NCI-H2171 (cell line): ENCODE data around the gene PAK6.

Experiments
- DNase-seq: peaks from one replicate; lab custom pipeline; 2025; lab: John Stamatoyannopoulos, UW

Gene PAK6

DNA sequence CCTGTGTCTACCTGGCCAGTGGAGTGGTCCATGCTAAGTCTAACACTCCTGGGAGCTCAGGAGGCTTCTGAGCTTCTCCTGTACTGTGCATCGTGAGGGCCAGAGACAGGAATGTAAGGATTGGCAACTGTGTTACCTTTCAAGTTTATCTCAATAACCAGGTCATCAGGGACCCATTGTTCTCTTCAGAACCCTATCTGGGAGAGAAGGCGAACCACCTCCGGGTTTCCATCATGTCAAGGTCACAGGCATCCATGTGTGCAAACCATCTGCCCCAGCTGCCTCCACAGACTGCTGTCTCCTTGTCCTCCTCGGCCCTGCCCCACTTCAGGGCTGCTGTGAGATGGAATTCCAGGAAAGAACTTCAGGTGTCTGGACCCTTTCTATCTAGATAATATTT is 38.1 kb downstream of the PAK6 start:
- no peak for DNase-seq

DNA sequence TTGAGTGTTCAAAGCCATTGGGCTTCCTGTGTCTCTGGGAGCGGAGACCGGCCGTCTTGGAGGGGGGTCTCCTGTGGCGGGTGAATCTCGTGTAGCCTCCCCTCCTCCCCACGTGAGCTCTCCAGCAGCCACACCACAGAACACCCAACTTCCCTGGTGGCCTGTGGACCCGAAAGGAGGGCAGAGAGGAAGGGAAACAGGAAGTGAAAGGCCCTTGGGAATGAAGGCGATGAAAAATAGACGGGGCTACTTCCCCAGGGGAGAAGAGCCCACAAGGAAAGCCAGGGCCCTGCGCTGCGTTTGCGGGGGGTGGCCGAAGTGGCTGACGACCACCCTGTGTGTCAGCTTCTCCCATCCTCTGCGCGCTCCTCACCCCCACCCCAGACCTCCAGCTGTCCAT is 38.6 kb downstream of the PAK6 start:
- DNase-seq, result no peak

GRCh38 chr15:40278026-40278425 is 39.2 kb downstream of the PAK6 start:
- DNase-seq, result no peak

- peak; percentile 26 for DNase-seq
Measured at GRCh38 chr15:40279437-40280141, 40.7 kb downstream of the PAK6 start.

- DNase-seq, result no peak
Measured at GRCh38 chr15:40280260-40281056, 41.6 kb downstream of the PAK6 start.

- DNase-seq, result no peak
Measured at GRCh38 chr15:40281057-40281800, 42.4 kb downstream of the PAK6 start.

- DNase-seq, result no peak
Measured at GRCh38 chr15:40281801-40282146, 42.9 kb downstream of the PAK6 start.

DNA sequence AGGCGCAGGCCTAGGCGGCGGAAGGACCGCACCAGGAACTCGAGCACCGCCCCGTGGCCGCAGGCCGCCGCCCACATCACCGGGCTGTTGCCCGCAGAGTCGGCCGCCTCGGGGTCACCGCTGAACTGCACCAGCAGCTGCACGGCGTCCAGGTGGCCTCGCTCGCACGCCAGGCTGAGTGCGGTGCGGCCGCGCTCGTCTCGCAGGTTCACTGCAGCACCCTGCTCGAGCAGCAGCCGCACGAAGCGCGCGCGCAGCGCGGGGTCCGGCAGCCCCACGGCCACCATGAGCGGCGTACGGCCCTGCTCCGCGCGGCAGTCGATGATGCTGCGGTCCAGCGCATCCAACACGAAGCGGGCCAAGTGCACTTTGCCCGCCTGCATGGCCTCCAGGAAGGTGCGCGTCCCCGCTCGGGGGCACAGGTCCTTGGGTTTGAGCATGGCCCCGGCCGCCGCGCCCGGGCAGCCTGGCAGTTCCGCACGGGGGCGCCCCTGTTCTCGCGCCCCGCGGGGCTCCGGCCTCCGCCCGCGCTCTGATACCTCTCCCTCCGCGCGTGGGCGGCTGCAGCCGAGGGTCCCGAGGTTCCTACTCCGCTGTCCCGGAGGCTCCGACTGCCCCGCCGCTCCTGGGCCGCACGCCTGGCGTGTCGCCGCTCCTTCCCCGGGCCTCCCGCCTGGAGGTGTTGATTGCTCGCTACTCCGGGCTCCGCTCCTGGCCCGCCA is 43.4 kb downstream of the PAK6 start:
- DNase-seq, result peak; percentile 31

GRCh38 chr15:40282869-40283614 is 44.2 kb downstream of the PAK6 start, which contains the start of gene ANKRD63:
ANKRD63 (minus strand) TSS chr15:40283064; CDS start chr15:40282586, 478 bp downstream.
- DNase-seq, result peak; percentile 64

GRCh38 chr15:40283615-40284300 is 44.9 kb downstream of the PAK6 start:
- no peak for DNase-seq

- no peak for DNase-seq
Measured at GRCh38 chr15:40285151-40285550, 46.3 kb downstream of the PAK6 start.

DNA sequence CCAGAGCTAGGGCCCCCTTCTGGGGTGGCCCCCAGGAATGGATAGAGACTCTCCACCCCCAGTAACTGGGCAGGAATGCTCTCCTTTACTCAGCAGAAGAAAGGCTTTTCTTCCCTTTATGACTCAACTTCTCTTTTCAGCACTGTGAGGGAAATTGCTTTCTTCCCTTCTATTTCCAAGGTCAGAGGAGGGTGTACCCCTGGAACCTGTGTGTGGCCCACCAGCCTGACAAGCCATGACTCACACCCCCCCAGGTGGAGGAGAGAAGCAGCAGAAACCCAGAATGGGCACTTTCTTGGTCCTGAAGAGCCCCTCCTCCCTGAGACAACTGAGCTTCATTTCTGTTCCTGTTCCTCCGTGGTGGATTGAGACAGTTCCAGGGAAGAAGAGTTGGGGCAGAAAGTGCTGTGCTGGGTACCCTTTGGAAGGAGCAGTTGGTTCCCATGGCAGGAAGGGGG is 46.7 kb downstream of the PAK6 start:
- DNase-seq, result no peak

DNA sequence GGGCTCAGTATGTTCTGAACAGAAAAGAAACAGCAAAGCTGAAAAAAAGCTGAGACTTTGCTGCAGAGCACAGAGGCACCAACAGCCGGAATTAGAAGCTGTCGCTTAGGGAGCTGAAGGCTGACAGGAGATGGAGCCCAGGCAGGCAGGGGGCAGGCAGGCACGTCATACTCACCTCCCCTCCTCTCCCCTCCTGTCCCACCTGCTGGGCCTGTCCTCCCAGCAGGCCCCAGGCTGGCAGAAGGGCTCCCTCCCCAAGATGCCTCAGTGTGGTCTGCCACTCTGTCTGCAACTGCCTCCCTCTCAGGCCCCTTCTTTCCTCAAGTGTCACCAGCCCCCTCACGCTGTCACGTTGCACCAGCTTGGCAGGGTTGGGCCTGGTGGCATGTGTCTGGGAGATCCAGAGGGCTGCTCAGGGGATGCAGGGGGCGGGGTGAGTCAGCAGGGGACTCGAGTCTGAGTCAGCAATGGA is 47.2 kb downstream of the PAK6 start:
- DNase-seq, result peak; percentile 55

GRCh38 chr15:40286794-40287193 is 47.9 kb downstream of the PAK6 start:
- no peak for DNase-seq

- no peak for DNase-seq
Measured at GRCh38 chr15:40287505-40287904, 48.6 kb downstream of the PAK6 start.

- no peak for DNase-seq
Measured at GRCh38 chr15:40287968-40288367, 49.1 kb downstream of the PAK6 start.

DNA sequence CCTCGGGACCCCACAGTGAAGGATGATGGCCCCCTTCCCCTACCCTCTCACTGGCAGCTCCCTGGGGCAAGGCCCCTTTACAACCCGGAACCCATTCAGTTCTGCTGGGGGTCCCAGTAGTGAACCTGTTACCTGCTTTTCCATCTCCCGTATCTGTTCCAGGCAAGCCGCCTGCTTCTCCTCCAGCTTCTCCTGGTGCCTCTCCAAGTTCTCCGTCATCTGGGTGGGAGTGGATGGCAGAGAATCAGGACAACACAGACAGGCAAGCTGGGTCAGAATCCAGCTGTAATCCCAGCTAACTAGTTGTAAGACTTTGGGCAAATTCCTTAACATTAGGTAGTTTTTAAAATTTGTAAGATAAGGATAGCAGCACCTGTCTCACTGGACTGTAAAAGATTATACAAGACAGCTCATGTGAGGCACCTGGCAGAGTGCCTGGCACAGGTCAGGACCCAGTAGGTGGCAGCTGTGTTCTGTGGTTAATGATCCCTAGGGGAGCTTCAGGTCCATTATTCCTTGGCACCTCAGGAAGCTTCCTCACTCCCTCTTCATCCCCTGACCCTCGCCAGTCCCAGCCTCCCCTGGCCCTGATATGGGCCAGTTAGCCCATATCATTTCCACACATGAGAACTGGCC is 50.4 kb downstream of the PAK6 start:
- peak; percentile 26 for DNase-seq

- no peak for DNase-seq
Measured at GRCh38 chr15:40290545-40290917, 51.7 kb downstream of the PAK6 start.

DNA sequence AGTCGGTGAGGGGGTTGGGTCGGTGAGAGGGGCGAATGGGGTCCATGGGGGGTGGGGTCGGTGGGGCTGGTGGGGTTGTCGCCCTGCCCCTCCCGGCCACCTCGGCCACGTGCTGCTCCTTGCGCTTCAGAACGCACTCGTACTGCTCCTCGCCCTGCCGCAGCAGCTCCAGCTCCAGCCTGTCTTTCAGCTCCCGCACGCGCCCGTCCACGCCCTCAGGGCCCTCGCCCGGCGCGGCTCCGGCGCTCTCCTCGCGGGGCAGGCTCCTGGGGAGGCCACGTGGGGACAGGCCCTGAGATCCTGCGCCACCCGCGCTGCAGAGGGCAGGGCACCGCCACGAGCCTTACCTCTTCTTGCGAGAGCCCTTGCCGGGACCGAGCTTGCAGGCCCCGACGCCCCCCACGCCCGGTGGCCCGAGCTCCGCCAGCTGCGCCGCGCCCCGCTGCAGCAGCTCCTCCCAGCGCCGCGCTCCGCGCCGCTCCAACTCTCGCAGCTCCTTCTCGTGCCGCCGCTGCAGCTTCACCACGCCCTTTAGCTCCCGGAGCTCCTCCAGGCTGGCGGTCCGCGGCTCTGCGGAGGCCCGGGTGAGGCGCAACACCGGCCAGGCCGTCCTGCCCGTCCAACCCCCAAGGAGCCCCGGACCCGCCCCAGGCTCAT is 52.2 kb downstream of the PAK6 start:
- DNase-seq, result peak; percentile 56

GRCh38 chr15:40292246-40292645 is 53.4 kb downstream of the PAK6 start:
- no peak for DNase-seq
